Stimulated activated CD4-positive, alpha-beta T cell treated with anti-CD3 and anti-CD28 coated beads, TNF-alpha, amount 100 ng/mL, for 48 hours (primary cell): ENCODE measurements around the gene ANKRD55.
A peak's percentile ranks its signal among the peaks of the same experiment; 100 is the strongest.
"Not testable (repeated sequence)": the region's sequence is repeated elsewhere in the genome, so short reads cannot be mapped to it uniquely, and the experiment has no call there.

ENCODE experiments used
- DNase-seq, 3 donors: peaks; one replicate each; pipeline ENCODE4 v3.0.0-alpha.2; 2020; ENCODE audit warnings: low read depth in 3 of 3

The ANKRD55 gene

GRCh38 chr5:56233230-56233629 lies at the start of gene ANKRD55:
Gene ANKRD55 (minus strand): TSS chr5:56233330. CDS start chr5:56232913, 417 bp downstream.
- no peak for DNase-seq

- no peak for DNase-seq
Observed at GRCh38 chr5:56282216-56282615, 49.1 kb upstream of the ANKRD55 start.

- no peak for DNase-seq
Observed at GRCh38 chr5:56281489-56282165, 48.5 kb upstream of the ANKRD55 start.

- no peak for DNase-seq
Observed at GRCh38 chr5:56279979-56280378, 46.8 kb upstream of the ANKRD55 start.

GRCh38 chr5:56279291-56279690 lies 46.2 kb upstream of the ANKRD55 start:
- DNase-seq = no peak

GRCh38 chr5:56278335-56278753 lies 45.2 kb upstream of the ANKRD55 start:
- DNase-seq = no peak

GRCh38 chr5:56277573-56277972 lies 44.4 kb upstream of the ANKRD55 start:
- no peak for DNase-seq

GRCh38 chr5:56273376-56273955 lies 40.3 kb upstream of the ANKRD55 start:
- DNase-seq = no peak

GRCh38 chr5:56272765-56273164 lies 39.6 kb upstream of the ANKRD55 start:
- no peak for DNase-seq

- DNase-seq = peak; percentile 58 to 72 (median 68)
Observed at GRCh38 chr5:56270568-56271392, 37.6 kb upstream of the ANKRD55 start.

GRCh38 chr5:56270058-56270457 lies 36.9 kb upstream of the ANKRD55 start:
- no peak for DNase-seq

- peak in 1 of 3 donors; percentile 15 for DNase-seq
Observed at GRCh38 chr5:56269216-56269927, 36.2 kb upstream of the ANKRD55 start.

- not testable (repeated sequence) for DNase-seq
Observed at GRCh38 chr5:56268707-56269106, 35.6 kb upstream of the ANKRD55 start.

GRCh38 chr5:56267856-56268255 lies 34.7 kb upstream of the ANKRD55 start:
- DNase-seq = no peak

- no peak for DNase-seq
Observed at GRCh38 chr5:56264417-56265025, 31.4 kb upstream of the ANKRD55 start.

- DNase-seq = no peak
Observed at GRCh38 chr5:56262279-56262678, 29.1 kb upstream of the ANKRD55 start.

- DNase-seq = no peak
Observed at GRCh38 chr5:56259002-56259511, 25.9 kb upstream of the ANKRD55 start.

GRCh38 chr5:56257763-56258529 lies 24.8 kb upstream of the ANKRD55 start:
- not testable (repeated sequence) for DNase-seq

- no peak for DNase-seq
Observed at GRCh38 chr5:56257010-56257409, 23.9 kb upstream of the ANKRD55 start.

GRCh38 chr5:56255502-56255901 lies 22.4 kb upstream of the ANKRD55 start:
- DNase-seq = no peak

- no peak for DNase-seq
Observed at GRCh38 chr5:56253924-56254323, 20.8 kb upstream of the ANKRD55 start.
